C4-2B (cell line): ENCODE measurements around the gene DST.

Source experiments
- CTCF ChIP-seq: fragments of 450-650 bp; conservative IDR thresholded peaks from 2 replicates; pipeline ENCODE4 v1.5.1; 2017; ENCODE audit warnings: mild to moderate bottlenecking
- ZFX ChIP-seq: fragments of 450-650 bp; IDR thresholded peaks from 2 replicates; pipeline ENCODE4 v1.6.1; 2017

GRCh38 chr6:56650191-56650590, 7.5 kb upstream of the DST start:
- TF ChIP-seq CTCF (no peak), ZFX (no peak)
